Astrocyte (in vitro differentiated cells and primary cell): ENCODE measurements around the gene ATP8B4.

Experiments
- EZH2 ChIP-seq: IDR thresholded peaks from 2 replicates; pipeline ENCODE4 v1.6.1; 2012; ENCODE audit warnings: mild to moderate bottlenecking, low read length, inconsistent platforms; ENCODE audit not compliant: insufficient read depth
- TF ChIP-seq, protein P1 (sequence below): IDR thresholded peaks from 2 replicates; pipeline ENCODE4 v1.5.1; 2011; ENCODE audit warnings: low read depth, mild to moderate bottlenecking, inconsistent platforms, low read length, moderate library complexity; ENCODE audit not compliant: insufficient read depth

DNA sequence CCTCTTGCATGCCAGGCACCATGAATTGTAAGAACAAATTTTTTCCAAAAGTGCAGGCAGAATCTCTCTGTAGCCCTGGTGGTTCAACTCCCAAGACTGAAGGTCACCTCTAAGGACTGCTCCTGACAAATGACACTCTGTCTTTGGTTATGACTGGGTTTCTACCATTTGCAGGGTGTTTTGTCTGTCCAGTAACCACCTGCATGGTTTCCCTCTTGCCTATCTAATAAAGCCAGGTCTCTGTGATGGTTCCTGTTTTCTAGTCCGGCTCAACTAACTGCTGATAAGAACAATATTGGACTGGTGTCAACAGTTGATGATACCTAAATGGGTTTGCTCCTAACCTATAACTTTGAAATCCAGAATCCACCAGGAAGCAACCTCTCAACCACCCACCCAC, 43.7 kb downstream of the ATP8B4 start:
- TF ChIP-seq, protein P1, sequence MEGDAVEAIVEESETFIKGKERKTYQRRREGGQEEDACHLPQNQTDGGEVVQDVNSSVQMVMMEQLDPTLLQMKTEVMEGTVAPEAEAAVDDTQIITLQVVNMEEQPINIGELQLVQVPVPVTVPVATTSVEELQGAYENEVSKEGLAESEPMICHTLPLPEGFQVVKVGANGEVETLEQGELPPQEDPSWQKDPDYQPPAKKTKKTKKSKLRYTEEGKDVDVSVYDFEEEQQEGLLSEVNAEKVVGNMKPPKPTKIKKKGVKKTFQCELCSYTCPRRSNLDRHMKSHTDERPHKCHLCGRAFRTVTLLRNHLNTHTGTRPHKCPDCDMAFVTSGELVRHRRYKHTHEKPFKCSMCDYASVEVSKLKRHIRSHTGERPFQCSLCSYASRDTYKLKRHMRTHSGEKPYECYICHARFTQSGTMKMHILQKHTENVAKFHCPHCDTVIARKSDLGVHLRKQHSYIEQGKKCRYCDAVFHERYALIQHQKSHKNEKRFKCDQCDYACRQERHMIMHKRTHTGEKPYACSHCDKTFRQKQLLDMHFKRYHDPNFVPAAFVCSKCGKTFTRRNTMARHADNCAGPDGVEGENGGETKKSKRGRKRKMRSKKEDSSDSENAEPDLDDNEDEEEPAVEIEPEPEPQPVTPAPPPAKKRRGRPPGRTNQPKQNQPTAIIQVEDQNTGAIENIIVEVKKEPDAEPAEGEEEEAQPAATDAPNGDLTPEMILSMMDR, result no peak
- TF ChIP-seq EZH2, result no peak
